ENCODE data around the gene ZNF215. TPM values are rescaled to one million over a fixed set of nuclear protein-coding genes. Genes with fewer than 3 reads are reported as not detected.
"Not testable (repeated sequence)": the region's sequence is repeated elsewhere in the genome, so short reads cannot be mapped to it uniquely, and the experiment has no call there.

The ZNF215 gene
- total RNA-seq, 1 experiment from 2014 or later: 0.26 TPM

GRCh38 chr11:6900327-6900999 is 25.8 kb upstream of the ZNF215 start:
- intact Hi-C loops (cut with micrococcal nuclease; ENCODE audit: unreplicated experiment): no loop called here
- Histone ChIP-seq H3K4me3 (ENCODE audit: low read depth, low read length, poor library complexity, severe bottlenecking) (no peak overlapping the region), H3K4me1 (ENCODE audit: insufficient read depth, low read length, poor library complexity, severe bottlenecking) (no peaks in the 10 kb centered on the region), H3K27ac (ENCODE audit: low read depth, low read length, poor library complexity, severe bottlenecking) (no peak overlapping the region), H3K27me3 (replicated peaks; ENCODE audit: insufficient read depth, low read depth, low read length, poor library complexity) (no peaks in the 10 kb centered on the region), H3K9me3 (ENCODE audit: low read depth, low read length, poor library complexity, severe bottlenecking) (no peaks in the 10 kb centered on the region), H3K36me3 (ENCODE audit: insufficient read depth, low read length, poor library complexity, severe bottlenecking) (no peaks in the 10 kb centered on the region)
- ChIA-PET POLR2A (ENCODE audit: low non-redundant PET) (no interaction called here), CTCF (no interaction called here)
- no TSS peak for BruUV-seq (replicated peaks)
- no peak for TF ChIP-seq EZH2 (IDR thresholded peaks at IDR 0.05; ENCODE audit: borderline replicate concordance, low read depth, low read length, poor library complexity, severe bottlenecking)
- no peak for TF ChIP-seq CTCF (conservative IDR thresholded peaks at IDR 0.05; ENCODE audit: low read depth, low read length)
- no peak for DNase-seq (ENCODE audit: low spot score)

GRCh38 chr11:6904804-6905203 is 21.4 kb upstream of the ZNF215 start:
- CTCF ChIA-PET; H3K4me3 ChIP-seq (ENCODE audit: low read depth, low read length, poor library complexity, severe bottlenecking); intact Hi-C loops (cut with micrococcal nuclease; ENCODE audit: unreplicated experiment); DNase-seq (ENCODE audit: low spot score); H3K9me3 ChIP-seq (ENCODE audit: low read depth, low read length, poor library complexity, severe bottlenecking); H3K27me3 ChIP-seq (replicated peaks; ENCODE audit: insufficient read depth, low read depth, low read length, poor library complexity); H3K4me1 ChIP-seq (ENCODE audit: insufficient read depth, low read length, poor library complexity, severe bottlenecking); POLR2A ChIA-PET (ENCODE audit: low non-redundant PET); H3K27ac ChIP-seq (ENCODE audit: low read depth, low read length, poor library complexity, severe bottlenecking); H3K36me3 ChIP-seq (ENCODE audit: insufficient read depth, low read length, poor library complexity, severe bottlenecking); BruUV-seq (replicated peaks): not testable (repeated sequence)

DNA sequence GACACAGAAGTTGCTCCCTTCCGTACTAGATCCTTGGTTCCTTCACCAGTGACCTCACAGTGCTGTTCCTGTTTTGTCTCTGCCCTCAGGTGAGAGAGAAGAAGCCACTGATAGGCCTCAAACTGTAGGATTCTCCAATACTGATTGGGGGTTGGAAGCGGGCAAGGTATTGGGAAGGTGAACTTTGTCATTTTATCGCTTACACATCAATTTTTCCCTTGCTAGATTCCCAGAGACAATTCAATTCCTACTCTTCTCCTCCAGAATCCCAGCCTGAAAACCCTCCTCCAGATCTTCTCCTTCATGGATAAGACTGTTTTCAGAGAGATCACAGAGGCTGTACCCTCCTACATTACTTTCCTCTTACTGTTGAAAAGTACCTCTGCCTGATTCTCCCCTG is 14.8 kb upstream of the ZNF215 start:
- H3K4me3 ChIP-seq (ENCODE audit: low read depth, low read length, poor library complexity, severe bottlenecking): no peak overlapping the region
- intact Hi-C loops (cut with micrococcal nuclease; ENCODE audit: unreplicated experiment): no loop called here
- H3K9me3 ChIP-seq (ENCODE audit: low read depth, low read length, poor library complexity, severe bottlenecking): no peaks in the 10 kb centered on the region
- ChIA-PET CTCF (no interaction called here), POLR2A (ENCODE audit: low non-redundant PET) (no interaction called here)
- DNase-seq (ENCODE audit: low spot score): no peak
- H3K4me1 ChIP-seq (ENCODE audit: insufficient read depth, low read length, poor library complexity, severe bottlenecking): no peaks in the 10 kb centered on the region
- no peaks in the 10 kb centered on the region for H3K27me3 ChIP-seq (replicated peaks; ENCODE audit: insufficient read depth, low read depth, low read length, poor library complexity)
- H3K27ac ChIP-seq (ENCODE audit: low read depth, low read length, poor library complexity, severe bottlenecking): no peak overlapping the region
- H3K36me3 ChIP-seq (ENCODE audit: insufficient read depth, low read length, poor library complexity, severe bottlenecking): no peaks in the 10 kb centered on the region
- no peak for TF ChIP-seq EZH2 (IDR thresholded peaks at IDR 0.05; ENCODE audit: borderline replicate concordance, low read depth, low read length, poor library complexity, severe bottlenecking)
- no peak for TF ChIP-seq CTCF (conservative IDR thresholded peaks at IDR 0.05; ENCODE audit: low read depth, low read length)
- no TSS peak for BruUV-seq (replicated peaks)

- POLR2A ChIA-PET (ENCODE audit: low non-redundant PET): no interaction called here
- Histone ChIP-seq H3K9me3 (ENCODE audit: low read depth, low read length, poor library complexity, severe bottlenecking) (no peaks in the 10 kb centered on the region), H3K4me3 (ENCODE audit: low read depth, low read length, poor library complexity, severe bottlenecking) (no peak overlapping the region), H3K36me3 (ENCODE audit: insufficient read depth, low read length, poor library complexity, severe bottlenecking) (no peaks in the 10 kb centered on the region), H3K27me3 (replicated peaks; ENCODE audit: insufficient read depth, low read depth, low read length, poor library complexity) (no peaks in the 10 kb centered on the region), H3K27ac (ENCODE audit: low read depth, low read length, poor library complexity, severe bottlenecking) (no peak overlapping the region), H3K4me1 (ENCODE audit: insufficient read depth, low read length, poor library complexity, severe bottlenecking) (no peaks in the 10 kb centered on the region)
- intact Hi-C loops (cut with micrococcal nuclease; ENCODE audit: unreplicated experiment): no loop called here
- no TSS peak for BruUV-seq (replicated peaks)
- DNase-seq (ENCODE audit: low spot score): no peak
- TF ChIP-seq EZH2 (IDR thresholded peaks at IDR 0.05; ENCODE audit: borderline replicate concordance, low read depth, low read length, poor library complexity, severe bottlenecking) (no peak), CTCF (conservative IDR thresholded peaks at IDR 0.05; ENCODE audit: low read depth, low read length) (no peak)
- CTCF ChIA-PET: no interaction called here
These were observed 14.3 kb upstream of the ZNF215 start for GRCh38 chr11:6911948-6912347.
